HG03135 (cell line): Measurements from ENCODE around the gene RPS10.

Experiments
- ATAC-seq: cut with Tn5 transposase; IDR thresholded peaks from one replicate; pipeline ENCODE4 v1.9.1; 2021; ENCODE audit warnings: mild to moderate bottlenecking, moderate library complexity; ENCODE audit not compliant: unreplicated experiment

RPS10 gene

DNA sequence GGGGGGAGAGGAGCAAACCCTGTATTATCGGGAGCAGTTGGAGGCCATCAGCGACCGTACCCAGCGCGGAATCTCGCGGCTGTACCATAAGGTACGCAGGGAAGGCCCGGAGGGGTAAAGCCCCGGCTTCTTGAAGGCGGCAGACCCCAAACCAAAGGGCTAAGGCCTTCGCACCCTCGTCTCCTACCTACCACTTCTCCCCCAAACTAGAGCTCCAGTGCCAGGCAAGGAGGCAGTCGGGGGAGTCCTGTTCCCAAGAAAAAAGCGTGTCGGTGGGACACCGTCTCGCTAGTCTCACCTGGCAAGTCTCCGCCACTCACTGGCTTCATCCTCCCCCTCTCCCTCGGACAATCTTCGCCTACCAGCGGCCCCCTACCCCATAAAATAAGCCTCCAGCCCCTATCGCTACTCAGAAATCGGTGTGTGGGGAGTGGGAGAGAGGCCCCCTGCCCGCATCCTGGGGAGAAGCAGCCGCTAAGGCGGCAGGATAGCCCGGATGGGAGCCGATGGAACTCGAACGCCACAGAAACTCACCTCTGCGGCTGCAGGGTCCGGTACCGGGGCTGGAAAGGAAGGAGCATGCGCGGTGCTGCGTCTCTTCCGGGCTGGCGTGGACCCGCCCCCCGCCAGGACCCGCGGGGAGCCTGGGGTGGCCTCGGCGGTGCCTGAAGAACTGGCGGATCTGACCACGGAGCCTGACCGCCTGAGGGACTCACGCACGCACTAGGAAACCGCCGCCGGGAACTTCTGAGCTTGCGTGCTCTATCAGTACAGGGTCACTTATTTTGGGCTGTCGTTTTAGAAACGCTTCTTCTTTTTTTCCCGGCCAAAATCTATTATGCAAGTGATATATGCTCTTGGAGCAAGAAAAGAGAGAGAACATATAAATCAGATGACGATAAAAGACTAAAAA is at the start of gene RPS10:
RPS10 (minus strand) TSS at position 572 of the 913 bp plus-strand sequence. CDS start 848 bp downstream, outside the sequence.
- ATAC-seq, result peak; percentile 80

GRCh38 chr6:34475238-34475682 is 49.4 kb upstream of the RPS10 start:
- no peak for ATAC-seq

DNA sequence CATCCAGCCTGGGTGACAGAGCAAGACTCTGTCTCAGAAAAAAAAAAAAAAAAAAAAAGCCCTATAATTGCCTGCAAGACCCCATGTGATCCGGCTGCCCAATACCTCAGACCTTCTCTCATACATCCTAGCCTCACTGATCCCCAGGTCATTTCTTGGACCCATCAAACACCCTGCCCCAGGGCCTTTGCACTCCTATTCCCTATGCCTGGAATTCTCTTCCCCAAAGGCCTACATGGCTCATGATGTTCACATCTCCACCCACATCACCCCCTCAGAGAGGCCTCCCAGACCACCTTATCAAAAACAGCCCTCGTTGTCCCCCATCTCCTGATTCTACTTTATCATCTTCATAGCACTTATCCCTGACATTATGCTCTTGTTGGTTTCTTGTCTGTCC is 48.9 kb upstream of the RPS10 start:
- ATAC-seq, result no peak

DNA sequence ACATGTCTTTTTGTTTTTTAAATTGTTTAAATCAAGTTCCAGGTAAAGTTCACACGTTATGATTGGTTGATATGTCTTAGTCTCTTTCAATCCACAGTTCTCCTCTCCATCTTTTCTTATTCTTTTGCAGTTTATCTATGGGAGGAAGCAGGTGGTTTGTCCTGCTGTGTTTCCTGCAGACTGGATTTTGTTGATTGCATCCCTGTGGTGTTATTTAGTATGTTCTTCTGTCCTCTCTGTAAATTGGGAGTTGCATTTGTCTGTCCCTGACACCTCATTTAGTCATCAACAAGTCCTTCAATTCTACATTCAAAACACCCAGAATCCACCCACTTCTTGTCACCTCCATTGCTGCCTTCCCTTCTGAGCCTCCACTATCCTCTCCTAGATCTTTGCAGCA is 48.1 kb upstream of the RPS10 start:
- ATAC-seq, result no peak

GRCh38 chr6:34472425-34472824 is 46.6 kb upstream of the RPS10 start:
- no peak for ATAC-seq

DNA sequence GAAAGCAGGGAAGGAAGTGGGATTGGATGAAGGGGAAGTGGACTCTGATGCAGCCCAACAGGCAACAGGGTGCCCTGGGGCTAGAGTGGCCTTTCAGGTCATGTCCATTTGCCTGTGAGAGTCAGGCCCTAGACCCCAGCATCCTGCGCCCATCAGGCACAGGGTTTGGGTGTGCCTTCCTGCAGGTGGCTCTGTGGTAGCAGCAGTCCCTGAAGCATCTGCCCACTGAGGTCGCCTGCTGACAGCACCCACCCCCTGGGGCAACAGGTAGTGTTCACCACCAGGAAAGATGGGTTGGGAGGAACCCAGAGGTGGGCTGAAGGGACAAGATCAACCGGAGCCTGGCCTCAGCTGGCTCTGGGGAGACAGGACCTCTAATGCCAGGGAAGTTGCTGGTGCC is 43.6 kb upstream of the RPS10 start:
- no peak for ATAC-seq

GRCh38 chr6:34468378-34468892 is 42.6 kb upstream of the RPS10 start:
- ATAC-seq, result no peak

DNA sequence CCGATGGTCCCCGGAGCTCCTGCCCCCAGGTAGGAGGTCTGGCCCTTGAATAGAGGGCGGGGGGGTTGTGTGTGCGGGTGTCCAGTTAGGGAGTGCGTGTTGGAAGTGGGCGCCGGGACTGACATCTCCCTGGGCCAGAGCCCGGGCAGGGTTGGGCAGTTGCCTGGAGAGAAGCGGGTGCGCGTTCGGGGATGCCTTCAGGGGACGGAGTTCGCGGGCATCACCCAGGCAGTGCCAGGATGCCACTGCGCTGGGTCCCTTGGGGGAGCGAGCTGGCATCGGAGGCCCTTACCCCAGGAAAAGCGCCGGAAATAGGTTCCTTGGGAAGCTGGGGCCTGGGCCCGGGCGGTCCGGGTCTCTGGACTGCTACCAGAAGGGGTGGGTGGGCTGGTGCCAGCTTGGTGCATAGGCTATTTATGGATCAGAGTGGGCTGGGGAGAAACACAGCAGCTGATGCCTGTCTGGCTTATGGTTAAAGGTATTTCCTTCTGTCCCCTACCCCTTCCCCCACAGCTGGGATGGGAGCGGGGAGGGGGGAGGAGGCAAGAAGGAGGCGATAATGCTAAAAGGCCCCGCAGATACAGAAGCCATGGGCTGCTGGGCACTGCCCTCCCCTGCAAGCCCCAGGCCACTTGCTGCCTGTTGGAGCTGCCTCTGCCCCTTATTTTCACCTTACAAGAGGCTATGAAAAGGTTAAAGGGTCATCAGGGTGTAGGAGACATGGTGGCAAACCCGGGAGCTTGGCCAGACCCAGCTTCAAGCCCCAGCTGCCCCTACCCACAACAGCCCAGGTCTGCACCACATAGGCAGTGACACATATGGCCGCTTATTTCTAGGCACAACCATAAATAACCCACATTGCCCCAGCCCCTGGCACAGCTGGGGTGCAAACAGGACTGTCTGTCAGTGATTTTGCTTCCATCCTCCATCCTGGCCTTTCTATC is 40.6 kb upstream of the RPS10 start:
- no peak for ATAC-seq

DNA sequence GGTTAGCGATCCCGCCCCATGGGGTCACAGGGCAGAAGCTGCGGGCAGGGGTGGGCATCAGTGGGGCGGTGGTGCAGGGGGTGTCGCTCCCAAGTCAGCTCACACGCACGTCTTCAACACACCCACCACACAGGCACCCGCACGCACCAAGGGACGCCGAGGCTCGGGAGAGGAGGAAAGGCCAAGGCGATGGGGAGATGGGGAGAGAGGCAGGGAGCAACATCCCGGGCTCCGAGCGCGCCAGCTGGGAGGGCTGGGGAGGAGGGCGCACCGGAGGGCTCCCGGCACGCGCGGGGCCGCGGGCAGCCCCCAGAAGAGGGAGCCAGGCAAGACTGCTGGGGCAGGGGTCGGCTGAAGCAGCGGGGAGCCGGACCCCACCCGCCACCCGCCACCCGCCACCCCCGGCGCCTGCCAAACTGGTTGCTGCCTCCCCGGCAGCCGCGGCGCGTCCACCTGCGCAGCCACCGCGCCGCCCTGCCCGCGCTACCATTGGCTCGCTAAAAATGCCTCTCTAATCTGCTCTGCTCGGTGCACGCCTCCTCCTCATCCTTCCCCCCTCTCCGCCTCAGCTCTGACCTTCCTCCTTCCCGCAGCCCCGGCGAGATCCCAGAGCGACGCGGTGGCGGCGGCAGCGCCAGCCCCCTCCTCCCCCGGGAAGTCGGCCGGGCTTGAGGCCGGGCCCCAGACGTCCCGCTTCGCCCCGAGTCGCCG is 39.8 kb upstream of the RPS10 start, which contains the start of gene PACSIN1:
PACSIN1 (plus strand) TSS at position 546 of the 711 bp plus-strand sequence. CDS start 60,230 bp downstream, outside the sequence.
- no peak for ATAC-seq

DNA sequence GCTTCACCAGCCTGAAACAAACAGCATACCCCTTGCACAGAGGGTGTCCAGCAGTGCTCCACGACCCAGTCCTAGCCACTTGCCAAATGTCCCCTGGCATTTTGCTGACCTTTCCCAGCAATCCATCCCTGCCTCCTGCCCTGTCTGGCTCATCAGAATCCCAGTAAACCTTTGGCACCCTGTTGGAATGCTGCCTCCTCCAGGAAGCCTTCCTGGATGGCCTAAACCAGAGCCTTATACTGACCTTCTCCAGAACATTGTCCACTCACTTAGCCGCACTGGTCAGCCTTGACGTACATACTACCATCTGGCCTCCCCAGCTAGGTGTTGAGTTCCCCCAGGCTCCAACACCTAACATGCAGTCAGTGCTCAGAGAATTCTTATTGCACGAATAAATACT is 38.0 kb upstream of the RPS10 start:
- ATAC-seq, result no peak

DNA sequence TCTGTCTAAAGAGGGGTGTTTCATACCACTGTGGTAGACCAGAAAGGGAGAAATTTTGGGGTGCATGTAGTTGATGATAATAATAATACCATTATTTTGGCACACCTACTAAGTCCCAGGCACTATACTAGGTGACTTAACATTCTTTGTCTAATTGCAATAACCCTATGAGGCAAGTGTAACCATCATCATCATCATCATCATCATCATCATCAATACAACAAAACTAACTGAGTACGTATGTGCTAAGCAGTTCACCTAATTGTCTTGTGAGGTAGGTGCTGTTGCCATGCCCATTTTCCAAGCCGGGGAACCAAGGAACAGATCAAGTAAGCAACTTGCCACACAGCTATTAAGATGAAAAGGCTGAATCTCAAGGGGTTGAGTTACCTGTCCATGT is 37.4 kb upstream of the RPS10 start:
- no peak for ATAC-seq

DNA sequence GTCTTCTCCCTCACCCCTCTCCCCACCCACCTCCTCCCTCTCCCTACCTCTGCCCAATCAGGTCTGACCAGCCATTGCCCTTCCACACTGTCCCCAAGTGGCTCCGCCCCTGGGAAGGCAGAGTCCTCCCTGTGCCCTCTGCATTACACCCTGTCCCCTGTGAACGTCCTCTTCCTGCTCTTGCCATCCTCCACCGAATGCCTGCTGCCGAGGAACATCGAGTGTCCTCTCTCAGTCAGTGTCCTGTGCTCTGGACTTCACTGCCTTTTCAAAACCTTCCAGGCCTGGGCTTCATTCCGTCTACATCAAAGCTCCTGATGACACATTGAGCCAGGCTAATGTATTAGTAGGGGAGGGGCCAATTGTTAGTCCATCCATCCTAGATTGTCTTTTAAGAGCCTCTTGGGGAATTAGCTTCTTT is 36.7 kb upstream of the RPS10 start:
- ATAC-seq, result no peak

GRCh38 chr6:34462010-34462409 is 36.1 kb upstream of the RPS10 start:
- ATAC-seq, result no peak

- ATAC-seq, result no peak
These were observed 35.1 kb upstream of the RPS10 start for GRCh38 chr6:34460796-34461507.

- ATAC-seq, result no peak
These were observed 34.2 kb upstream of the RPS10 start for GRCh38 chr6:34459899-34460593.

GRCh38 chr6:34457742-34458735 is 32.2 kb upstream of the RPS10 start:
- ATAC-seq, result no peak

DNA sequence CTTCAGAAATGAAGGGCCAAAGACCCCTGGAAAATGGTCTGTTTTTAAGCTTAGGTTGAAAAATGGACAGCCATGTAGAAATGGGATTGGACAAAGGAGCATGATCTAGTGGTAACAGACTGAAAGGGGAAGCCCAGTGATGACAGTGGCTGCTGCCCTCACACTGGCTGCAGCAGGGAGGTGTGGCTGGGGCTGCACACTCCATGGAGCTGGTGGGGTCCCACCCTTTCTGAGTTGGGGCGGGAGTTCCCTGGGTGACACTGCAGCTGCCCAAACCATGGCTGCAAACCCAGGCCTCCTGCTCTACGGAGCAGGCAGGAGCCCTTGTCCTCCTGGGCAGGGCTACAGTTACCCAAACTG is 31.5 kb upstream of the RPS10 start:
- ATAC-seq, result no peak

DNA sequence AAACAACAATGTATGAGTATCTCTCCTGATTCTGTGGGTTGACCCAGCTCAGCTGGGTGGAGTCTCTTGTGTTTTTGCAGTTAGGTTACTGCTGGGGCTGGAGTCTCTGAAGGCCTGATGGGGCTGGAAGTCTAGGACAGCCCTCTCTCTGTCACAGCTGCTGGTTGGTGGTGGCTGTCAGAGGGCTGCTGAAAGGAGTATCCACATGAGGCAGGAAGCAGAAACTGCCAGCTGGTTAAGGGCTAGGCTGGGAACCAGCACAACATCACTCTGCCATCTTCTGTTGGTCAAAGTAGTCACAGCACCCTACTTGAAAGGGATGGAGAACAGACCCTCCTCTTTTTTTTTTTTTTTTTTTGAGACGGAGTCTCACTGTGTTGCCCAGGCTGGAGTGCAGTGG is 30.0 kb upstream of the RPS10 start:
- no peak for ATAC-seq
